Mesenchymal stem cell (in vitro differentiated cells and primary cell): ENCODE data around the gene IGFBP2.

Source experiments
- DNase-seq: peaks from one replicate; pipeline ENCODE4 v3.0.0-alpha.2; 2013
- H2AFZ ChIP-seq: one replicate; pipeline ENCODE4 v1.6.1; 2013; ENCODE audit warnings: low read depth, mild to moderate bottlenecking, control low read depth, inconsistent platforms, low read length, moderate library complexity
- H2AK5ac ChIP-seq: 2 replicates; pipeline ENCODE4 v1.6.1; 2013; ENCODE audit warnings: low read length, moderate library complexity, mild to moderate bottlenecking, inconsistent platforms; ENCODE audit not compliant: severe bottlenecking
- H2BK120ac ChIP-seq: one replicate; pipeline ENCODE4 v1.6.1; 2013; ENCODE audit warnings: low read depth, mild to moderate bottlenecking, inconsistent platforms, low read length, moderate library complexity
- H2BK12ac ChIP-seq, 2 experiments: one replicate each; pipeline ENCODE4 v1.6.1; 2013; ENCODE audit warnings: inconsistent platforms in 2 of 2, low read length in 2 of 2, mild to moderate bottlenecking in 2 of 2, moderate library complexity in 2 of 2, control low read depth in 1 of 2
- H2BK15ac ChIP-seq: one replicate; pipeline ENCODE4 v1.6.1; 2013; ENCODE audit warnings: mild to moderate bottlenecking, low read depth, inconsistent platforms; ENCODE audit not compliant: poor library complexity, severe bottlenecking
- H2BK5ac ChIP-seq: 2 replicates; pipeline ENCODE4 v1.6.1; 2013; ENCODE audit warnings: low read depth, mild to moderate bottlenecking, low read length, control low read depth, inconsistent platforms; ENCODE audit not compliant: poor library complexity, severe bottlenecking
- H3K14ac ChIP-seq, 2 experiments: one replicate each; pipeline ENCODE4 v1.6.1; 2013; ENCODE audit warnings: inconsistent platforms in 2 of 2, low read length in 2 of 2, control low read depth in 1 of 2, mild to moderate bottlenecking in 1 of 2, moderate library complexity in 1 of 2
- H3K18ac ChIP-seq, 2 experiments: one replicate each; pipeline ENCODE4 v1.6.1; 2013; ENCODE audit warnings: inconsistent platforms in 2 of 2, low read length in 2 of 2, control low read depth in 1 of 2, low read depth in 1 of 2, mild to moderate bottlenecking in 1 of 2
- H3K23ac ChIP-seq, 2 experiments: one replicate each; pipeline ENCODE4 v1.6.1; 2013; ENCODE audit warnings: inconsistent platforms in 2 of 2, low read length in 2 of 2, mild to moderate bottlenecking in 2 of 2, moderate library complexity in 2 of 2, control low read depth in 1 of 2
- H3K27ac ChIP-seq: 2 replicates; pipeline ENCODE4 v1.5.1; 2013; ENCODE audit warnings: mild to moderate bottlenecking, moderate library complexity, low read length, control low read depth, inconsistent platforms; ENCODE audit not compliant: poor library complexity, severe bottlenecking
- H3K27me3 ChIP-seq, 2 experiments: 2 replicates each; pipeline versions ENCODE4 v1.6.1 to v1.7.0; 2013; ENCODE audit warnings: low read length in 2 of 2, mild to moderate bottlenecking in 2 of 2, moderate library complexity in 2 of 2, control low read depth in 1 of 2, inconsistent platforms in 1 of 2; ENCODE audit not compliant: control insufficient read depth in 1 of 2, insufficient read depth in 1 of 2
- H3K36me3 ChIP-seq, 2 experiments: 2 replicates each; pipeline versions ENCODE4 v1.6.1 to v1.7.0; 2013; ENCODE audit warnings: low read length in 2 of 2, control low read depth in 1 of 2, inconsistent platforms in 1 of 2, low read depth in 1 of 2, mild to moderate bottlenecking in 1 of 2; ENCODE audit not compliant: insufficient read depth in 2 of 2, control insufficient read depth in 1 of 2
- H3K4ac ChIP-seq, 2 experiments: one replicate each; pipeline ENCODE4 v1.6.1; 2013; ENCODE audit warnings: inconsistent platforms in 2 of 2, low read length in 2 of 2, mild to moderate bottlenecking in 2 of 2, moderate library complexity in 2 of 2, control low read depth in 1 of 2, low read depth in 1 of 2
- H3K4me1 ChIP-seq: 2 replicates; pipeline ENCODE4 v1.6.1; 2013; ENCODE audit warnings: low read depth, low read length, control low read depth; ENCODE audit not compliant: control insufficient read depth, insufficient read depth
- H3K4me2 ChIP-seq: 2 replicates; pipeline ENCODE4 v1.6.1; 2013; ENCODE audit warnings: low read length, mild to moderate bottlenecking, inconsistent platforms; ENCODE audit not compliant: poor library complexity, severe bottlenecking
- H3K4me3 ChIP-seq, 2 experiments: 2 replicates each; pipeline versions ENCODE4 v1.5.1 to v1.7.0; 2013; ENCODE audit warnings: low read length in 2 of 2, mild to moderate bottlenecking in 2 of 2, control low read depth in 1 of 2, low read depth in 1 of 2; ENCODE audit not compliant: insufficient read depth in 1 of 2
- H3K79me1 ChIP-seq: replicated peaks from 2 replicates; pipeline ENCODE4 v1.6.1; 2013; ENCODE audit warnings: mild to moderate bottlenecking, control low read depth, low read length, inconsistent platforms; ENCODE audit not compliant: poor library complexity, severe bottlenecking
- H3K9ac ChIP-seq: 2 replicates; pipeline ENCODE4 v1.7.0; 2013; ENCODE audit warnings: mild to moderate bottlenecking, low read length, moderate library complexity
- H3K9me3 ChIP-seq: 2 replicates; pipeline ENCODE4 v1.7.0; 2013; ENCODE audit warnings: mild to moderate bottlenecking, low read length; ENCODE audit not compliant: control insufficient read depth
- H4K8ac ChIP-seq: one replicate; pipeline ENCODE4 v1.6.1; 2013; ENCODE audit warnings: inconsistent platforms, mild to moderate bottlenecking, low read length, moderate library complexity
- H4K91ac ChIP-seq: one replicate; pipeline ENCODE4 v1.6.1; 2013; ENCODE audit warnings: mild to moderate bottlenecking, low read length, inconsistent platforms
- WGBS: methylation state at CpG from one replicate; pipeline ENCODE4 v1.1.7; 2013; ENCODE audit warnings: mixed read lengths; 5-methylcytosine and 5-hydroxymethylcytosine counted together

IGFBP2 gene

DNA sequence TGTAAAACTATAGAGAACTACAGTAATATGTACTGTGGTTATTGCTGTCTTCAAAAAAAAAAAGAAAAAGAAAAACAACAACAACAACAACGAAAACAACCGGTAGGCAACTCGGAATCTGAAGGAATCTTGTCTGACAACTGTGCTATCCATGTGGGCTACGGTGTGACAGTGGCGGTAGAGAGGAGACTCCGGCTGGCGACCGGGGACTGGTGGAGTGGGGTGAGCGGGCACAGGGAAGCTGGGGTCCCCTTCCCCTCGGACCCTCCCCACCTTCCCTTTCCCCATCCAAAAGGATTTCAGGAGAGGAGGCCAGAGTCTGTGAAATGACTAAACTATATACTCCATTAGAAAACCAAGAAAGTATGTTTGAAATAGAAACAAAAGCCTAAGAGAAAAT lies 39.2 kb downstream of the IGFBP2 start:
- no peak overlapping the region for H3K23ac ChIP-seq
- no peak overlapping the region for H2BK12ac ChIP-seq
- H3K4me3 ChIP-seq: no peak overlapping the region
- H3K14ac ChIP-seq: no peak overlapping the region
- 92% methylated on average over 9 of the region's 10 CpGs for WGBS
- no peak overlapping the region for H3K27ac ChIP-seq
- H3K4me1 ChIP-seq: no peaks in the 10 kb centered on the region
- H2BK5ac ChIP-seq: no peak overlapping the region
- H3K36me3 ChIP-seq: peaks cover 41 to 47% of the 10 kb centered on the region in 2 experiments
- no peak overlapping the region for H4K91ac ChIP-seq
- H4K8ac ChIP-seq: no peak overlapping the region
- H3K9me3 ChIP-seq: no peaks in the 10 kb centered on the region
- no peak overlapping the region for H2AFZ ChIP-seq
- no peak for DNase-seq
- no peak overlapping the region for H3K4ac ChIP-seq
- H3K18ac ChIP-seq: no peak overlapping the region
- H3K27me3 ChIP-seq: peaks cover 0 to 8% of the 10 kb centered on the region in 2 experiments
- H3K79me1 ChIP-seq: no peaks in the 10 kb centered on the region
- no peak overlapping the region for H3K9ac ChIP-seq
- H2BK120ac ChIP-seq: no peak overlapping the region
- H3K4me2 ChIP-seq: no peak overlapping the region
- no peak overlapping the region for H2AK5ac ChIP-seq
- H2BK15ac ChIP-seq: no peak overlapping the region

DNA sequence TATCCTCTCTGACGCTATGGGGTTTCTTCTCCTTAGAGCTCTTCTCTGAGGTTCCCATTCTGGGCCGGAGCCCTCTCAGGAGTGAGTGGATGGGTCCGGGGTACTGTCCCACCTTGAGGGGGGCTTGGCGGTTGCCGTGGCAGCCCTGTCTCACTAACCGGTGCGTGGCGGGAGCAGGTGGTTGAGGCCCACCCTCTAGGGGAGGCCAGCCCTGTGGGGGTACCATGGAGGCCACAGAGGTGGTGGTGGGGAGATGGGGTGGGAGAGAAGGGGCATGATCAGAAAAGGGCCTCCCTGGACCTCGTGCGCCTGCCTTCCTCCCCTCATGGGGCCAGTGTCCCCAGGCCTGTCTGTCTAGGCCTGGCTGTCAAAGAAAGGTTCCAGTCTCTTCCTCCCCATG lies 39.8 kb downstream of the IGFBP2 start:
- Histone ChIP-seq H2BK15ac (no peak overlapping the region), H3K27ac (no peak overlapping the region), H3K9ac (no peak overlapping the region), H2AFZ (no peak overlapping the region), H3K4me1 (no peaks in the 10 kb centered on the region), H3K36me3 (peaks cover 45 to 53% of the 10 kb centered on the region in 2 experiments), H2BK120ac (no peak overlapping the region), H3K18ac (no peak overlapping the region), H3K14ac (no peak overlapping the region), H3K23ac (no peak overlapping the region), H3K79me1 (no peaks in the 10 kb centered on the region), H3K4ac (no peak overlapping the region), H2AK5ac (no peak overlapping the region), H3K4me2 (no peak overlapping the region), H3K9me3 (no peaks in the 10 kb centered on the region), H3K27me3 (peaks cover 0 to 8% of the 10 kb centered on the region in 2 experiments), H3K4me3 (no peak overlapping the region), H2BK5ac (no peak overlapping the region), H4K91ac (no peak overlapping the region), H4K8ac (no peak overlapping the region), H2BK12ac (no peak overlapping the region)
- WGBS: 97% methylated on average over 10 of the region's 10 CpGs
- no peak for DNase-seq

DNA sequence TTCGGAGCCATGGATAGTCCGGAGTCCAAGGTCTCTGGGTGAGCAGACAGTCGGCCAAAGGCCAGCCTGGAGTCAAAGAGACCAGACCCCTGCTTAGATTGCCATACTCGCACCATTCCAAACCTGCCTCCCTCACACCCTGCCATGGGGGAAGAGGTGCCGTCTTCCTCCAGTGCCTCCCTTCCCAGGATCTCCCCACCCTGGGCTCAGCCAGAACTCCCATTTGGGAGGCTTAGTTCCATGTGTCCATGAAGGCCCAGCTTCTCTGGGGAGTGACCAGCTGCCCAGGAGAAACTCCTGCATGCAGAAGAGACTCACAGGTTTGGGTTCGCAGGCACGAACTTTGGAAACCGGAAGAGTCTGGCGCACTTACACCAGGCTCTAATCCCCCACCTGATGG lies 40.4 kb downstream of the IGFBP2 start:
- no peak overlapping the region for H3K9ac ChIP-seq
- H3K4ac ChIP-seq: no peak overlapping the region
- WGBS: 96% methylated on average over 9 of the region's 9 CpGs
- DNase-seq: no peak
- peaks cover 0 to 4% of the 10 kb centered on the region in 2 experiments for H3K27me3 ChIP-seq
- no peak overlapping the region for H2AFZ ChIP-seq
- no peak overlapping the region for H2BK120ac ChIP-seq
- H2BK15ac ChIP-seq: no peak overlapping the region
- H3K18ac ChIP-seq: no peak overlapping the region
- no peak overlapping the region for H2BK5ac ChIP-seq
- no peak overlapping the region for H3K27ac ChIP-seq
- H4K91ac ChIP-seq: no peak overlapping the region
- no peaks in the 10 kb centered on the region for H3K9me3 ChIP-seq
- no peak overlapping the region for H2BK12ac ChIP-seq
- H3K14ac ChIP-seq: no peak overlapping the region
- no peak overlapping the region for H2AK5ac ChIP-seq
- H3K4me2 ChIP-seq: no peak overlapping the region
- no peak overlapping the region for H3K4me3 ChIP-seq
- no peaks in the 10 kb centered on the region for H3K4me1 ChIP-seq
- peaks cover 51 to 59% of the 10 kb centered on the region in 2 experiments for H3K36me3 ChIP-seq
- H3K23ac ChIP-seq: no peak overlapping the region
- H3K79me1 ChIP-seq: no peaks in the 10 kb centered on the region
- H4K8ac ChIP-seq: no peak overlapping the region

DNA sequence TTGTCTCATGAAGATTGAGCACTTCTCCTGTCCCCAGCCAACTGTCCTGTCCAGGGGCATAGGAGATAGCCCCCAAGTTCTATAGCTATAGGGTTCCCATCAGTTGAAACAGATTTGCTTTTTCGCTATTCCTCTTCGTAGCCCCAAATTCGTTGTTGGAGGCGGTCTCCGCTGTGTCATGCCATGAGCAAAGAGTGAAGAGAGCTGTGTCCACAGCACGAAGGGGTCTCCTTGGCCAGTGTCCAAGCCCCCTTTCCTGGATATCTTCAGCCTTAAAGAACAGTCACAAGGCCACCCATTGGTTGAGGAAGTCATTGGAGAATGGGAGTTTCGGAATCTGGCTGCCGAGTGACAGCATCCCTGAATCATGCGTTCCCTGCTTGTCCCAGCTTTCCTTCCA lies 41.2 kb downstream of the IGFBP2 start:
- 91% methylated on average over 9 of the region's 9 CpGs for WGBS
- Histone ChIP-seq H3K18ac (no peak overlapping the region), H2BK15ac (no peak overlapping the region), H2BK5ac (no peak overlapping the region), H3K27ac (no peak overlapping the region), H2AFZ (no peak overlapping the region), H3K9me3 (no peaks in the 10 kb centered on the region), H3K79me1 (no peaks in the 10 kb centered on the region), H3K4me3 (no peak overlapping the region), H2AK5ac (no peak overlapping the region), H3K4me1 (peaks cover 2% of the 10 kb centered on the region), H3K14ac (no peak overlapping the region), H3K23ac (no peak overlapping the region), H3K36me3 (peaks cover 59 to 66% of the 10 kb centered on the region in 2 experiments), H3K4ac (no peak overlapping the region), H2BK120ac (no peak overlapping the region), H2BK12ac (no peak overlapping the region), H3K4me2 (no peak overlapping the region), H3K27me3 (no peaks in the 10 kb centered on the region), H4K91ac (no peak overlapping the region), H4K8ac (no peak overlapping the region), H3K9ac (no peak overlapping the region)
- DNase-seq: no peak
